DMS114 treated with DMSO at 0.1 percent for 48 hours (cell line): ENCODE data around the gene ARHGAP10.
"Not testable (repeated sequence)": the region's sequence is repeated elsewhere in the genome, so short reads cannot be mapped to it uniquely, and the experiment has no call there.

Experiments
- DNase-seq: peaks from one replicate; lab custom pipeline; 2025; ENCODE audit not compliant: unreplicated experiment; lab: John Stamatoyannopoulos, UW

Gene ARHGAP10

GRCh38 chr4:147791341-147791740, 59.5 kb downstream of the ARHGAP10 start:
- no peak for DNase-seq

DNA sequence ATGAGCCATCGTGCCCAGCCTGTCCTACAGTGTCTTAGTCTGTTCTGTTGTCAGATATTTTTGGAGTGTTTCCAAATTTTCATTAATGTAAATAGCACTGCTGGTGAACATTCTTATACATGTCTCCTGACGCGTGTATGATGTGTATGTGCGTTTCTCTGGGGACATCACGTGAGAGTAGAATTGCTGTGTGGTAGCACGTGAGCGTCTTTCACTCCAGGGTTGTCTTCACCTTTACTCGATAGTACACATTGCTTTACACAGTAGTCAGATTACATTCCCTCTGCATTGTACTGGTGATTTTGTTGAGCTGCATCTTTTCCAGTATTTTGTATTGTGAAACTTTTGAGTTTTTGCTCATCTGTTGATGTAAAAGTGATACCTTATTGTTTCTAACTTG, 60.0 kb downstream of the ARHGAP10 start:
- no peak for DNase-seq

DNA sequence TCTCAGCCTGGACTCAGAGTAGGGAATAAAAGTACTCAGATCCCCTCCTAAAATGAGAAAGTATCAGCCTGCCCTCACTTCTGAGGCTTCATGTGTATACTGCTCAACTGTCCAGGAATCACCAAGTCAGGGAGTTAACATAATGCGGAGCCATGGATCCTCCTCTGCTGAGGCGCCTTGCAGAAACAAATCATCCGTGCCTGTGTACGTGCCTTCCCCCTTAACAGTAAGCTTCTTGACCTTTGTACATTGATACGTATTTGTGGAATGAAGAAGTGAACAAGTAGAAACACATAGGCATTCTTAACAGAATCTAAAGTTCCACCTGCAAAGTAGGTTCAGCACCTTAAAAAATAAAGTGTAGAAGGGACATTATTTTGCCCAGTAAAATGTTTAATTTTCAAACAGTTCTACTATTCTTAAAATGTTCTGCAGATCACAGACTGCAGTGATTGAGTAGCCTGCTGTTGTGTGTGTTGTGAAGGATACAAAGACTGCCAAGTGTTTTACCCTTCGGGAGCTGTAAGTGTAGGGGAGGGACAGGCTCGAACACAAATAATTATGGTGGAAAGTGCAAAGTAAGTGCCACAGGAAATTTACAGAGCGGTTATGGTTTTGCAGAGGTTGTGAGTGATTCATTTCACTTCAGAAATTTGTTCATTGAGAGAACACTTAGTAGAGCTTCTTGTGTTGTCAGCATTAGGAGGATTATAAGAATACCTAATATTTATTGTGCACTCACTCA, 61.9 kb downstream of the ARHGAP10 start:
- no peak for DNase-seq

GRCh38 chr4:147794314-147794680, 62.4 kb downstream of the ARHGAP10 start:
- DNase-seq: no peak

DNA sequence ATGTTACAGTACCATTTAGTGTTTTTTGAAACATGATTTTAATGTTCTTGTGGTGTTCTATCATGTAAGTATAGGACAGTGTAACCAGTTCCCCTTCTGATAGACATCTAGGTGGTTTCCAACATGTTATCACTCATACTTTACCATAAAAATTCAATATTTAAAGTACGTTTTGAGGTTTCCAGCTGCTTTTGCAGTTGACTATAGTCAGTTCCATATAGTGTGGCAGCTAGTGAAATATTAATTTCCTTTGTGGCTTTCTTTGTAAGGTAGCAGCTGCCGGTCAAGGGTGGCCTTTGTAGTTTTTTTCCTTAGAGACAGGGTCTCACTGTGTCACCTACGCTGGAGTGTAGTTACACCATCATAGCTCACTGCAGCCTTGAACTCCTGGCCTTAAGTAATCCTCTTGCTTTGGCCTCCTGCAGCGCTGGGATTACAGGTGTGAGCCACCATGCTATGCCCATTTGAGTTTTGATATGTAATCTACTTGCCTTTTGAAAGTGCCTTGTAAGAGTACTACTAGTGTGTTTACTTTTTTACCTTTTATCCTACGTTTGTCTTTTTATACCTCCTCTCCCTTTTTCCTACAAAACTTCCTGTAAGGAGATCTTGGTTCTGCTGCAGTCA, 63.0 kb downstream of the ARHGAP10 start:
- DNase-seq: no peak

- DNase-seq: not testable (repeated sequence)
These were observed 67.2 kb downstream of the ARHGAP10 start for GRCh38 chr4:147799057-147799456.

DNA sequence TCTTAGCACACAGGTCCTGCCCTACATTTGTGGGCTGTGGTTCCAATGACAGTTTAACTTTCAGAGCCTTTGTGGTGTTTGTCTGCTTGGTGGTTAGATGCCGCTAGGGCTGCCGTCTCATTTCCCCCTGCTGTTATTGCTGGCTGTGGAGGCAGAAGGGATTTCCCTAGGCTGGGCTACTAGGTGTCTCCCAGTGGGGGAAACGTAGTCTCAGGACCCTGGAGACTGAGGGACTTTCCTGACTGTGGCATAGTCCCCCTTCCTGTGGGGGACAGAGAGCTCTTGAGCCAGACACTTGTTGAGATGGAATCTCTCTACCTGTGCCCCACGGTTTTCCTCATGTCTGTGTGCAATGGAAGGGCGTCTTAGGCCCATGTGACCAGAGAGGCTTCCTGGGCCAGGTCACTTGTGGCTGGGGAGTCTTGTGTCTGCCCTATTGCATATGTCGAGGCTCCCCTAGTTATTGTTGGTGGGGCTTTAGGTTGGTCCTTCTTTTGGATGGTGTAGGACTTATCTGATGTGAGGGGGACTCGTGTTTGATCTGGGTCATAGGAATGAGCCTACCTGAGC, 68.2 kb downstream of the ARHGAP10 start:
- no peak for DNase-seq

- DNase-seq: no peak
These were observed 69.9 kb downstream of the ARHGAP10 start for GRCh38 chr4:147801820-147802219.

DNA sequence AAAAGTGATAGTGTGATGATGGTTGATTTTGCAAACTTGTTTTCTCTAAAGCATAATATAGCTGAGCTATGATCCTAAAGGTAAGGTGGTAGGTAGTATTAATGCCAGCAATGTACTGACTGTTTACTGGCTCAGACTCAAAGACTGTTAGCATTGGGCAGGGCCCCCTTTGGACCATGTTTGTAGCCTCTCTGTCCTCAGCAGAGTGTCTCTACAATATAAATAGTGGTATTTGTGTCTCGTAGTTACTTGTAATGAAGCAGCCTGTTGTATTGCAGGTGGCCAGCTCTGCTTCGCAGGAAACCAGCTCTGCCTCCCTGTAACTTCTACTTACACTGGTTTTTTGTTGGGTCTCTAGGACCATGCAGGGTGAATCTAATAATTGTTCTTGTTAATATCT, 70.5 kb downstream of the ARHGAP10 start:
- no peak for DNase-seq

DNA sequence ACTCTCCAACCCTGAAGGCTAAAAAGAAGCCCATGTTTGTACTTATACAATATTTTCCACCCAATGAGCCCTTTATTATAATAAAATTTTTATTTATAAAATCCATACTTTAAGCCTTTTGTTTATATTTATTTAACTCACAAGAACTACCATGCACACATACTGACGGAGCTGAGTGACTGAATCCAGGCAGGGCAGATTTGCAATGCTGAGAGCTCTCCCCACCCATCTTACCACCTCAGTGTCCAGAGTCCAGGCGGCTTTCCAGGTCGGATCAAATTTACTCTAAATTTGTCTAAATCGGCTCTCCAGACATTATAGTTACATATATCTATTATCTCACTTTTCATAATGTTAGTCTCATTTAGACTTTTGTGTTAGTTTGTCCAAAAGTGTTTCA, 74.1 kb downstream of the ARHGAP10 start:
- DNase-seq: no peak

DNA sequence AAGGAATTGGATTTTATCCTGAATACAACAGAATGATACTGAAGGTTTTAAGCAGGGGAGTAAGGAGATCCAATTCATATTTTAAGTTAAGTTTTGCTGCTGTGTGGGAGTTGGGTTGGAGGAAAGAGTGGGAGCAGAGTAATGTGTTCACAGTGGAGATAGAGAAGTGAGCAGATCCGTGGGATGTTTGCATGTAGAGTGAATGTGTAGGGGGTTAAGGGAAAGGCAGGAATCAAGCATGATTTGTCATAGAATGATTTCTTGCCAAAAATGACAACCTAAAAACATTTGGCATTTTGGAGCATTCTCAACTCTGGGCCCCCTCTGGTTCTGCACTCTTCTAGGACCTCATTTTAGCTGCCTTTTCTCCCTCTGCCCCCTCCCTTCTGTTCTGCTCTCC, 76.6 kb downstream of the ARHGAP10 start:
- no peak for DNase-seq

DNA sequence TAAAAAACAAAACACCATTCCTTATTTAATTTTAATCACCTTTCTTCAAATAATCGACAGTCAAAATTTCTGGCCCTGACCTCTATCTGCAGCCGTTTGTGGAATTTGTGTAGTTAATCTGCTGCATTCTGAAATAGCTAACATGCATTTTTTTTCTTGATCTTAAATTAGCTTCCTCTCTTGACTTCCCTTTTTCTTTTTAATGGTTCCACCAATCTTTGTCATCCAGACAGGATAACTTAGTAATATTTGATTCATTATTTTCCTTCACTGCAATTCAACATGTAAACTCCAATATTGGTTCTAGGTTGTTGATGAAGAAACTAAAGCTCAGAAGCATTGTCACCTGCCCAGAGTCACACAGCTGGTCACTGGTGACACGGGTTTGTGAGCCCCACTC, 77.3 kb downstream of the ARHGAP10 start:
- DNase-seq: no peak

GRCh38 chr4:147811878-147812277, 80.0 kb downstream of the ARHGAP10 start:
- DNase-seq: no peak

GRCh38 chr4:147813109-147813773, 81.4 kb downstream of the ARHGAP10 start:
- no peak for DNase-seq

GRCh38 chr4:147813973-147814372, 82.1 kb downstream of the ARHGAP10 start:
- no peak for DNase-seq

DNA sequence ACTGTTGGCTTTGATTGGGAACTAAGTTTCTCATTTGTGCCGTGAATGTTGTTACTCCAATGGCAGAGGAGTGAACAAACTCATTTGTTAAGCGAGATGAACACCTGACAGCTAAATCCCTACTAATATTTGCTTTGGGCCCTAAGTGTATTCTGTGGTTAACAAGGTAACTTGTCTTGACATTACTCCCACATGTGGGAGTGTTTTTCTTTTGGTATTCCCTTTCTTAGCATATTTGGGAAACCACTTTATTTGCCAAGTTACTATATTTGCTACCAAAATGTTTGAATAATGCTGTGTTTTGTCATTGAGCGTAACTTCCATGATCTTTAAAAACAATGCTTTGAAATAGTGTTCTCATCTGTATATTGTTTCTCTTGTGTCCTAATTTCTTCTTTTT, 82.5 kb downstream of the ARHGAP10 start:
- no peak for DNase-seq

DNA sequence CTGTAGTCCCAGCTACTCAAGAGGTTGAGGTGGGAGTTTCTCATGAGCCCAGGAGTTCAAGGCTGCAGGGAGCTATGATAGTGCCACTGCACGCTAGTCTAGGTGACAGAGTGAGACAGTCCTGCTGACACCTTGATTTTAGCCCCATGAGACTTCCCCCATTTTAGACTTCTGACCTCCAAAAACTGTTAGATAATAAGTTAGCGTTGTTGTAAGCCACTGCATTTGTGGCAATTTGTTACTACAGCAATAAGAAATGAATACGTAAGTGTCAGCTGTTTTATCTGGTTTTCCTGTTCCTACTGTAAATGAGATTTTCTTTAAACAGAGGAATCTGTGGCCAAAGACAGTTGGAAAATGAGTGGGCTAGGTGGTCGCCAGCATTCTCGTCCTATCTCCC, 83.9 kb downstream of the ARHGAP10 start:
- no peak for DNase-seq

GRCh38 chr4:147816382-147817254, 84.7 kb downstream of the ARHGAP10 start:
- no peak for DNase-seq

DNA sequence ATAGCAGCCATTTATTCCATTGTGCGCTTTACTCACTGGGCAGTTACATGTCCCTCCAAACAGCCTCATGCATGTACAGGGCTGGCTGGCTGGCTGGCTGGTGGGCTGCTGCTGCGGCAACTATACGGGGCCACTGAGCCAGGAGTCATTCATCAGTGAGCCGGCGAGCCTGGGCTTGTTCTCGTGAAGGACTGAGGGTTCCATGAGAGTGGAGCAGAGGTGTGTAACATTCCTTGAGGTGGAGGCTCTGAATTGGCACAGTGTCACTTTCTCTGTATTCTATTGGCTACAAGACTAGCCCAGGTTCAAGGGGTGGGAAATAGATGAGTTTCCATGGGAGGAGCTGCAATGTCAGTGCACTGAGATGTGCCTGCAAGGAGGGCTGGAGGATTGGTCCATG, 89.1 kb downstream of the ARHGAP10 start:
- no peak for DNase-seq

DNA sequence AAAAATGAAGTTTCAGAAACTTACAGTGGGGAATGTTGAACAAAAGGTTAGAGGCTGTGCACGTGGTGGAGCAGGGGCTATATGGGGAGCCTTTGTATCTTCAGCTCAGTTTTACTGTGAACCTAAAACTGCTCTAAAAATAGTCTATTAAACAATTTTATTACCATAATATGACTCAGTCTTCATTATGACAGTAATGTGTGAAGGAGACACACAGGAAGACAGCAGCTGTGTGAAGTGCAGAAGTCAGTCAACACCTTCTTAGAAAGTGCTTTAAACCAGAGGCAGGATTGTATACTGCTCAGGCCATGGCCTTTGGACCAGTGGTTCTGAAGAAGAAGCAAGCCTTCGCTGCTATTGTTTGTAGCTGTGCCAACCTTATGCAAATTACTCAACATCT, 89.7 kb downstream of the ARHGAP10 start:
- DNase-seq: no peak

- DNase-seq: no peak
These were observed 90.2 kb downstream of the ARHGAP10 start for GRCh38 chr4:147822128-147822527.
